T-helper 17 cell (primary cell): Measurements from ENCODE around the gene ITGB4. TPM values are rescaled to one million over a fixed set of nuclear protein-coding genes. Genes with fewer than 3 reads are reported as not detected.
A peak's percentile ranks its signal among the peaks of the same experiment; 100 is the strongest.

ENCODE experiments used
- ATAC-seq: fragments of 150-1000 bp; cut with Tn5 transposase; 2 replicates; pipeline ENCODE4 v1.10.0; 2021; ENCODE audit warnings: mild to moderate bottlenecking, moderate library complexity
- DNase-seq, 3 donors: peaks; one replicate each; pipeline versions ENCODE4 v3.0.0 to v3.0.0-alpha.2; 2020 to 2021
- H3K9me3 ChIP-seq: one replicate; pipeline ENCODE4 v1.7.0; 2013; ENCODE audit warnings: low read length, mild to moderate bottlenecking; ENCODE audit not compliant: control insufficient read depth, poor library complexity, severe bottlenecking
- H3K27ac Mint-ChIP-seq: one replicate; pipeline ENCODE4 v1.8.0; 2022; ENCODE audit warnings: mild to moderate bottlenecking, moderate library complexity, mixed read lengths
- H3K27me3 Mint-ChIP-seq: one replicate; pipeline ENCODE4 v1.8.0; 2022; ENCODE audit warnings: mixed read lengths
- H3K36me3 Mint-ChIP-seq: one replicate; pipeline ENCODE4 v1.8.0; 2022; ENCODE audit warnings: low read depth, mixed read lengths
- H3K4me1 Mint-ChIP-seq: one replicate; pipeline ENCODE4 v1.8.0; 2022; ENCODE audit warnings: mild to moderate bottlenecking, mixed read lengths
- H3K4me3 Mint-ChIP-seq: one replicate; pipeline ENCODE4 v1.8.0; 2022; ENCODE audit warnings: mild to moderate bottlenecking, moderate library complexity, mixed read lengths
- total RNA-seq, 4 donors: library from RNA in 2 of 4; stranded (reverse) in 2 of 4; gene quantifications; one replicate each; pipeline ENCODE4 v1.2.3 and lab custom pipeline; 2022 to 2026

The ITGB4 gene
- total RNA-seq, 2 donors from 2014 or later, result 0.72 TPM; not detected in 1

DNA sequence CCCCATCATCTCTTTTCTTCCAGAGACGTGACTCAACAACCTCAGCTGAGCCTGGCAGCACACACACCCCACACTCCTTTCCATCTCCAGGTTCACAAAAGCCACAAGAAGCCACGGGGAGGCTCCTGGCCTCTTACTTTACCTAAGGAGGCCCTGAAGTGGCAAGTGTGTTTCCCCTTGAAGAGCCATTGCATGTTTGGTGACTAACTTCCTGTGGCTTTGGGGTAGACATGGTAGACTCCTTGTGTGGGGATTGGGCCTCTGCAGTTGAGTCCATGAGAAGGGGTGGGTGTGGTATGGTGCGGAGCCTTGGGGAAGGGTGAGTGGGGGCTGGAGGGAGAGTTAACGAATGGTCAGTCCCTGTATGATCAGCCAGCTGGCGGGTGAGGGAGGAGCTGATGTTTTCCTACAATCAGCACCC, 29.9 kb upstream of the ITGB4 start:
- H3K36me3 Mint-ChIP-seq, result peaks cover 2% of the 10 kb centered on the region
- H3K4me1 Mint-ChIP-seq, result peaks cover 27% of the 10 kb centered on the region
- H3K4me3 Mint-ChIP-seq, result no peak overlapping the region

DNA sequence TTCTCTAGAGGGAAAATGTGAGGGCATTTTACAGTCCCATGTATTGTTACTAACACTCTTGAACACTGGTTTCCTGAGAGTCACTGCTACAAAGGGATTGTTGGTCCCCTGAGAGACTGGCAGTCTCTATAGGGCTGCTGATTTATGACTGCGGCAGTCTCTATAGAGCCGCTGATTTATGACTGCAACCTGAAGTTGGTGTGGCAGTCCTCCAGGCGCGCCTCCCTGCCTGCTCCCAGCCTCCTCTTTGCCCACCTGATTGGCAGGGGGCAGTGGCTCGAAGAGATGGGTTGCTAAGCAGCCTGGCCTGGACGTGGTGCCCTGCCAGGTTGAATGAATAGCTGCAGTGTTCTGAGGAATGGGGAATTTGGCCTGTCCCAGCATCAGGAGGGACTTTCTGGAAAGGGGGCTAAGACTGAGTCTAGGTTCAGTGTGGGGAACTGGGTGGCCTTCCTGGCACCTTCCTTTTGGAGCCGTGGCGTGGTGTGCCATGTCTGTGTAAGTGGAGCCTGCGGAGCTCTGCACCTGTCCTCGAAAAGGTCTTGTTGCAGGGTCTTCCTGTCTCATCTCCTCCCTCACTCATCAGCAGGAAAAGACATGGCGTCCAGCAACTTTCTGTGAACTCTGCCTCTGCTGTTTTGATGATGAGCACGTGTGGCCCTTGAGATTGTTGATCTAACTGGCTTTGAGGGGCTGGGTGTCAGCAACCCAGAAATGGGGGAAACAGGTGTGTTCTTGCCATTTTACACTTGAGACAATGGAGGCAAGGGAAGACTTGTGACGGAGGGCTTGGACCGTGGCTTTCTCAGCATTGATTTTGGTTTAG, 29.2 kb upstream of the ITGB4 start:
- DNase-seq (no peak), ATAC-seq (no peak)
- no peaks in the 10 kb centered on the region for H3K9me3 ChIP-seq
- Mint-ChIP-seq H3K27ac (peak overlapping the region; percentile 29), H3K4me3 (no peak overlapping the region), H3K27me3 (no peaks in the 10 kb centered on the region), H3K36me3 (peaks cover 2% of the 10 kb centered on the region), H3K4me1 (peaks cover 27% of the 10 kb centered on the region)

More for the DNA sequence above, 29.9 kb upstream of the ITGB4 start:
- Mint-ChIP-seq H3K27me3 (no peaks in the 10 kb centered on the region), H3K27ac (peak overlapping the region; percentile 29)
- ATAC-seq (no peak), DNase-seq (no peak)
- H3K9me3 ChIP-seq, result no peaks in the 10 kb centered on the region

DNA sequence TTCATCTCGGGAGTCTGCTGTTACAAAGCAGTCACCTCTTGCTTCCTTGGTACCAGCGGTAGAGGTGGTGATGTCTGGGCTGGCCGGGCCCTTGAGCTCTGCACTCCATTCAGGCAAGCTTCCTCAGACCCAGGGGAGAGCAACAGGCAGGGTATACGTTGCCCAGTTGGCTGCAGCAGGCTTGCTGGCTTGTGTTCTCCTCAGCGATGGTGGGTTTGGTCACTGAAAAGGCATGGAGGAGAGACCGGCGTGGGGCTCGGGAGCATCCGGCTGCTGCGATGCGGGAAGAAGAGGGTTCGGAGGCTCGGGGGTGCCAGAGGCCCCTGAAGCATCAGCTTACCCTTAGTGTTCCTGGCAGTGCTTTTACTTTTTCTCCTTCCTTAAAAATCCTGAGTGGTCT, 28.3 kb upstream of the ITGB4 start:
- no peak for ATAC-seq
- no peaks in the 10 kb centered on the region for H3K36me3 Mint-ChIP-seq
- no peak for DNase-seq
- H3K4me3 Mint-ChIP-seq, result no peak overlapping the region
- H3K27me3 Mint-ChIP-seq, result no peaks in the 10 kb centered on the region
- H3K27ac Mint-ChIP-seq, result peak overlapping the region; percentile 16
- H3K9me3 ChIP-seq, result no peaks in the 10 kb centered on the region
- peaks cover 25% of the 10 kb centered on the region for H3K4me1 Mint-ChIP-seq

DNA sequence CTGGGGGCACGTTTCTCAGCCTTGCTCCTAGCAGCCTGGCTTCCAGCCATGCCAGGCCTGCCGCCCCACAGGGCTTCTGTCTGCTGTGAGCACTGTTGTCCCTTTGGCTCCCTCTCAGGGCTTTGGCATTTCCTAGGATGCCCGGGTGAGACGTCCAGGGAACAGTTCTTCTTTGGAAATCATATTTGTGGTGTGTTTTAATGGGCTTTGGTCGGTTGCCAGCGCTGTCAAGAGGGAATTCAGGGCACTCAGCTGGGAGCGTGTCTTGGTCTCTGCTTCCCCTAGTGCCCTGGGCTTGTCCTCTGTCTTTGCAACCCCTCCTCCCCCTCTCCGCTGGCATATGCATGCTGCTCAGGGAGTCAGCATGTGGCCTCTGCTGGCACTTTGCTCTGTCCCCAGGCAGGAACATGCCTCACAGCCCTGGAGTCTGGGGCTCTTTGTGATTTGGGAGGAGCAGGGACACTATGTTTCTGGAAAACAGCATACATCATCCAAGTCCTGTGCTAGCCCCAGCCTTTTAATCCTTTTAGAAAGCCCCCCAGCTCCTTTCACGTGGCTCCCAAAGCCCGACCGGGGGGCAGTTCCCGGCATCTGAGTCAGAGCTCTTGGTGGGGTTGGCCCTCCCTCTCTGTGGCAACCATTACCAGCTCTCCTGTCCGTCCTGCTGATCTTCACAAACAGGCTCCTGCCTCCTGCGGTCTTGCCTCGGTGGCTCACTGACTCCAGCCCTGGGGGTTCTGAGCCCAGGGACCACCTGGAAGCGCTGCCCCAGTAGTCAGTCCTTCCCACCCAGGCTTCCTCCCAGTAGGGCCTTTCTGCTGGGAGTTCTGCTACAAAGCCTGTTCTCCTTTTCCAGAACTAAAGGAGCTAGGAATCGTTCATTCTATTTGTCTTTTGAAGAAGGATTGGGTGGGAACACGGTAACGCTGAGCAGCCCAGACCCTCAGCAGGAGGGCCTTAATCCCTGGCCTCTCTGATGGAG, 27.5 kb upstream of the ITGB4 start:
- Mint-ChIP-seq H3K27ac (peak overlapping the region; percentile 16), H3K4me1 (peaks cover 22% of the 10 kb centered on the region), H3K4me3 (no peak overlapping the region), H3K36me3 (no peaks in the 10 kb centered on the region), H3K27me3 (no peaks in the 10 kb centered on the region)
- no peaks in the 10 kb centered on the region for H3K9me3 ChIP-seq
- no peak for ATAC-seq
- DNase-seq, result no peak

DNA sequence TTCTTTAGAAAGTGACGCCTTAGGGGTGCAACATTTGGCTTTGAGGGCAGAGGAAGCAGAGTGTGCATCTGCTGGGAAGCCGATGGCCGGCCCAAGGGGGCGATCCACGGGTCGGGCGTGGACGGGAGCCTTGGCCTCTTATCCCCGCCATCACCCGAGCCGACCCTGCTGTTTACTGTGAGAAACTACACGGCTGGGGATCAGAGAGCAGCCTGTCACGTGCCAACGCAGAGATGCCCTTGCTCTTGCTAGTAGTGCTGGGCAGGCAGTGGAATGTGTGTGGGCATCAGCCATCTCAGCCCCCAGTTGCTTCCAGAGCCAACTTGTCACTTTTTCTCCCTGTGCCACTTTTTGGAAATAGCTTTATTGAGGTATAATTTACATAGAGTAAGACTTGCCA, 26.7 kb upstream of the ITGB4 start:
- ATAC-seq (no peak), DNase-seq (no peak)
- no peaks in the 10 kb centered on the region for H3K27me3 Mint-ChIP-seq
- peaks cover 20% of the 10 kb centered on the region for H3K4me1 Mint-ChIP-seq
- no peak overlapping the region for H3K4me3 Mint-ChIP-seq
- H3K27ac Mint-ChIP-seq, result no peak overlapping the region
- H3K9me3 ChIP-seq, result no peaks in the 10 kb centered on the region
- H3K36me3 Mint-ChIP-seq, result peaks cover 2% of the 10 kb centered on the region

DNA sequence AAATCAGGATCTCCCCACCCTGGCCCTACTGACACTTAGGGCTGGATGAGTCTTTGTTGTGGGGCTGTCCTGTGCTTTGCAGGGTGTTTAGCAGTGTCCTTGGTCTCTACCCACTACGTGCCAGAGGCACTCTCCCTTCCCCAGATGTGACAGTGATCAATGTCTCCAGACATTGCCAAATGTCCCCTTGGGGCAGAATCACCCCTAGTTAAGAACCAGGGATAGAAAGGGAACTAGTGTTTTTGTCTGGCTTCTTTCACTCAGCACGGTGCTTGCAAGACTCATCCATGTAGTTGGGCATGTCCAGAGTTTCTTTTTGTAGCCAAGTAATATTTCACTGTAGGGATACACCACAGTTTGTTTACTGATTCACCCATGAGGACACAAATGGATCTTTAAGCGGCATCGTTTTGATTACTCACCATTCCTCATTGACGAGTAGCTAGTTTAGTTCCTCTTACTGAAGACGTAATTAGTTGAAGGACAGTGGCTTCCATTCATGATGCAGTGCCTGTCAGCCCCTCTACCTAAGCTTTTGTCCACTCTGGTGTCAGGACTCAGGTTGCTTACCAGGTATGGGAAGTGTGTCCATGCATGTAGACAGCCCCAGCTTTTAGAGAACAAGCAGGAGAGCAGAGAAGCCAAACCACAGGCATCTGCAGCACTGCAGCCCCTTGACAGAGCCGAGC, 26.0 kb upstream of the ITGB4 start:
- Mint-ChIP-seq H3K36me3 (peaks cover 3% of the 10 kb centered on the region), H3K27me3 (no peaks in the 10 kb centered on the region), H3K27ac (no peak overlapping the region), H3K4me1 (peaks cover 17% of the 10 kb centered on the region), H3K4me3 (no peak overlapping the region)
- DNase-seq (no peak), ATAC-seq (no peak)
- H3K9me3 ChIP-seq, result no peaks in the 10 kb centered on the region

DNA sequence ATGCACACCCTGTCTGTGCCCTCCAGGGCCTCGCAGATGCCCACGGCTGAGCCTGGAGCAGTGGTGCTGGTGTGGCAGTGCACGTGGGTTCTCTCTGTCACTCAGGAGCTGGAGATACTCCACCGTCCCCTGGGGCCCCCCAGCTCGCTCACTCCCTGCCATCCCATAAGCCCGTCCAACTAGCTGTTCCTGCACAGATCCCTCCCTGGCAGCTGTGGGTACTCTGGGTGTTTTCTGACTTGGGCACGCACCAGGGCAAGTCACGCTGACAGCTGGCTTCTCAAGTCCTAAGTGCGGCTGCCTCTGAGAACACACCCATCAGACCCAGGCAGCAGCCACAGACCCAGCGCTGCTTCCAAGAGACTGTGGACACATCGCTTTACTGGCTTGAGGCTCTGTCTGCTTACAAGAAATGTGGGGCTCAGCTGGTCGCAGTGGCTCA, 25.4 kb upstream of the ITGB4 start:
- no peak for ATAC-seq
- no peaks in the 10 kb centered on the region for H3K27me3 Mint-ChIP-seq
- peaks cover 16% of the 10 kb centered on the region for H3K4me1 Mint-ChIP-seq
- peaks cover 3% of the 10 kb centered on the region for H3K36me3 Mint-ChIP-seq
- H3K9me3 ChIP-seq, result no peaks in the 10 kb centered on the region
- H3K27ac Mint-ChIP-seq, result no peak overlapping the region
- no peak overlapping the region for H3K4me3 Mint-ChIP-seq
- DNase-seq, result no peak

DNA sequence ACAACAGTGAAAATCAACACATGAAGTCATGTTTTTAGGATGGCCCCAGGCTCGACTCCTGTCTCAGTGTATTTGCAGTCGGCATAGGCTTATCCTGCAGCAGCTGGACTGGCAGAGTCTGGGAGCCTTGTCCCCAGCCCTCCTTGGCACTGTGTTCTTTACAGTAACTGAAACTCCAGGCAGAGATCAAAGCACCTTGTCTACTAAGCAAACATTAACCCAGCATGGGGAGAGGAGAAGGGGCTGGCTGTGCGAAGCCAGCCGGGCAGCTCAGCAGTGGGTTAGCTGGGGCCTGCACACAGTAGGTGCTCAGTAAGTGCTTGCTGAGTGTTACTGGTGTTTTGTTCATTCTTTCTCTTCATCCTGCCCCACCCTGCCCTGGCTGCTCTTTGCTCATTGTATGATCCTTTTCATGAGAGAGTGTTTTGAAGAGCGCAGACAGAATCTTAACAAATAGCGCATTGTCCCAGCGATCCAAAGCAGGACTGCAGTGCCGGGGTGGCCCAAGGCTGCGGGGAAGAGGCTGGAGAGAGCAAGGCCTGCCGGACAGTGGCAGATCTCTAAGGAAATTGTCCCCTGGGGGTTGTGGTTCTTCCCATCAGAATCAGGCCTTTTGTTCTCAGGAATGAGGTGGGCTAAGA, 23.5 kb upstream of the ITGB4 start:
- Mint-ChIP-seq H3K4me1 (peaks cover 11% of the 10 kb centered on the region), H3K27me3 (no peaks in the 10 kb centered on the region), H3K36me3 (peaks cover 10% of the 10 kb centered on the region), H3K4me3 (no peak overlapping the region), H3K27ac (no peak overlapping the region)
- ATAC-seq, result no peak
- no peak for DNase-seq
- no peaks in the 10 kb centered on the region for H3K9me3 ChIP-seq

DNA sequence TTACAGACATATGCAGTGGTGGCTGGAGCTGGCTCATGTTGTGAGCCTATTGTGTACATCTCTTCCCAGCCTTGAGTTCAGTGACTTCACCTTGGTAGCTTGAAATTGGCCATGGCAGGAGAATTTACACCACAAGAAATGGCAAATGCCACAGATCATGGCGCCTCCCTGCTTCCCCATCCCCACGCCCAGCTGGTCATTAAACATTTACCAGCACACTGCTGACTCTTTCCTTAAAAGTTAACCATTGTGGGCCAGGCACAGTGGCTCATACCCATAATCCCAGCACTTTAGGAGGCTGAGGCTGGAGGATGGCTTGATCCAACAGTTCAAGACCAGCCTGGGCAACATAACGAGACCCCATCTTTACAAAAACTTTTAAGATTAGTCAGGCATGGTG, 22.6 kb upstream of the ITGB4 start:
- Mint-ChIP-seq H3K27ac (no peak overlapping the region), H3K36me3 (peaks cover 10% of the 10 kb centered on the region), H3K4me1 (peaks cover 11% of the 10 kb centered on the region), H3K4me3 (no peak overlapping the region), H3K27me3 (no peaks in the 10 kb centered on the region)
- DNase-seq (no peak), ATAC-seq (no peak)
- no peaks in the 10 kb centered on the region for H3K9me3 ChIP-seq

DNA sequence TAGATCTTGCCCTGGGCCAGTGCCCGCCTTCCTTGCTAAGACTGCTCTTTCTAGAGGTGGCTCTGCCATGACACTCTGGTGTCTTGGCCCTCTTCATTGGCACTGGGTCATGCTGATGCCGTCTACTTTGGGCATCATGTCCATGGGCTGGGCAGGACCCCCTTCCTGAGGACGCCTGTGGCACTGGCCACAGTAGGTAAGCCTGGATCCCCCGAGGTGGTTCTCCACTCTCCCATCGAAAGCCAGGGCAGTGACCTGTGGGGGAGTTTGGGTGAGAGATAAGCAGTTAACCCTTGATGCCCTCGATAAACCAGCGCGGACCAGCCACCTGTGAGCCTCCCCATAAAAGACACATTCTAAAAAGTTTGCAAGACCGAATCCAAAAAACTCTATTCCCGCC, 20.0 kb upstream of the ITGB4 start:
- peaks cover 6% of the 10 kb centered on the region for H3K4me1 Mint-ChIP-seq
- H3K27me3 Mint-ChIP-seq, result no peaks in the 10 kb centered on the region
- no peak overlapping the region for H3K27ac Mint-ChIP-seq
- peak overlapping the region; percentile 19 for H3K4me3 Mint-ChIP-seq
- H3K9me3 ChIP-seq, result no peaks in the 10 kb centered on the region
- DNase-seq (no peak), ATAC-seq (no peak)
- peaks cover 10% of the 10 kb centered on the region for H3K36me3 Mint-ChIP-seq

DNA sequence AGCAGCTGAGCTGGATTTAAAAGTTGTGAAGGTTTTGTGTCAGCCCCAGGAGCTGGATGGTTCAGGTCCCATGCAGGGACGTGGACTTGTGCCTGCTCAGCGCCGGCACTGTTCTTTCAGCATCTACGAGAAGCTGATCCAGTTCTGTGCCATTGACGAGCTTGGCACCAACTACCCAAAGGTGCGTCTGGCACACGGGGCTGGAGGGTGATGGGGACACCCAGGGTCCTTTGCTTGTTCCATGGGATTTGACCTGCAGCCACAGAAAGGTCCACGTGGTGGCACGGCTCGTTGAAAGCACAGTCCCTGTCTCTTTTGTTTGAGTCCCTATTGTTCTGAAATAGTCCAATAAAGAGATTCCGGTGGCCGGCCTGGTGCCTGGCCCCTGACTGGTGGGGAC, 18.1 kb upstream of the ITGB4 start:
- H3K27ac Mint-ChIP-seq, result peak overlapping the region; percentile 72
- H3K4me1 Mint-ChIP-seq, result peaks cover 7% of the 10 kb centered on the region
- peaks cover 16% of the 10 kb centered on the region for H3K36me3 Mint-ChIP-seq
- no peaks in the 10 kb centered on the region for H3K27me3 Mint-ChIP-seq
- no peaks in the 10 kb centered on the region for H3K9me3 ChIP-seq
- no peak for DNase-seq
- ATAC-seq, result no peak
- no peak overlapping the region for H3K4me3 Mint-ChIP-seq

DNA sequence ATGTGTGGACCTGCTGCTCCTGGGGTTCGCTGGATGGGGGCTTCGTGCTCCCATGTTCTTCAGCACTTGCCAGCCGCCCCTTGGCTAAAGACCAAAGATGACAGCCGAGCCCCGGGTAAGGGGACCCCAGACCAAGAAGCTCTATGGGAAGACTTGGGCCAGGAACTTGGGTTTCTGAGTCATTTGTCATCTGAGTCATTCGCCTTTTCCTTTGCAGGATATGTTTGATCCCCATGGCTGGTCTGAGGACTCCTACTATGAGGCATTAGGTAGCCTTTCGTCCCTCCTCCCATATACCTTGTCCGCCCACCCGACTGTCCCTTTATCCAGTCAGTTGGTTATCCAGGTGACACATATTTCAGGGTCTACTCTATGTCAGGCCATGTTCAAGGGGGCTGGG, 17.7 kb upstream of the ITGB4 start:
- H3K4me1 Mint-ChIP-seq, result peaks cover 7% of the 10 kb centered on the region
- H3K4me3 Mint-ChIP-seq, result no peak overlapping the region
- H3K36me3 Mint-ChIP-seq, result peaks cover 16% of the 10 kb centered on the region
- DNase-seq (no peak), ATAC-seq (no peak)
- H3K9me3 ChIP-seq, result no peaks in the 10 kb centered on the region
- peak overlapping the region; percentile 72 for H3K27ac Mint-ChIP-seq
- no peaks in the 10 kb centered on the region for H3K27me3 Mint-ChIP-seq
